ENCODE results near the gene PTGFRN.

- no peak for TF ChIP-seq RFX5 (IDR thresholded peaks at IDR 0.05; ENCODE audit: low read depth, low read length)
- no peak for TF ChIP-seq CTCF (conservative IDR thresholded peaks at IDR 0.05; ENCODE audit: low read depth, low read length)
- TF ChIP-seq BHLHE40 (IDR thresholded peaks at IDR 0.05; ENCODE audit: low read depth, low read length) = no peak
- TF ChIP-seq POLR2A (IDR thresholded peaks at IDR 0.05; ENCODE audit: low read depth, low read length) = no peak
These were observed 24.1 kb downstream of the PTGFRN start for GRCh38 chr1:116933606-116934515.
